ENCODE measurements around the gene SMNDC1.

DNA sequence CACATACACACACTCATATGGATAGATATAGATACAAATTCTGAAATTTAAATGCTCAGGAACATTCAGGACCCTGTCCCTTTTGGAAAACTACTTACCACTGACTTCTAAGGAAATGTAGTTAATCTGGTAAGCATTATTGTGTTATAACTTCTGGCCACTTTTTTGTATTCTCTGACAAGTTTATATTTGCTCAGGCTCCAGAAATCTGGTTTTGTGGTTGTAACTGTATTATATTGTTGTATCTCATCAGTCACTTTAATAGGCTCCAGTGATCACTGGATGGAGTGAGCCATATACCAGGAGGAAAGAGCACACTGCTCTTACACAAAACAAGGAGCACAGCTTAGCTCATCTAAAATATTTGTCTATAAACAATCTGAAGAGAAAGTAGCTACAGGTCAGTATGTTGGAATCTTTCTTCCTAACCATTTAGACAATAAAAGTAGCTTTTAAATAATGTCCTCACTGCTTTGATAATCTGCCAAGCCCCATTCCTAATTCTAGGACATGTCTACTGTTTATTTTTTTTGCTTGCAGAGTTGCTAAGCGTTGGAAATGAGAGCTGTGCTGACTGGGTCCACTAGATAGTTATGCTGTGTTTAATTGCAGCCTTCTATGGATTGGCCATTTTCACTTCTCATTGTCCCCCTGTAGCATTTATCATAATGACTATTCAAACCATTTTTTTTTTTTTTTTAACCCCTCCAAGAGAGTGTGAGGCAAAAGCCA is 43.8 kb downstream of the SMNDC1 start:
- TF ChIP-seq EZH2 (IDR thresholded peaks at IDR 0.05; ENCODE audit: borderline replicate concordance, control insufficient read depth, low read depth, low read length), result no peak
- no peak for TF ChIP-seq EGR1 (IDR thresholded peaks at IDR 0.05; ENCODE audit: borderline replicate concordance in 1 of 2, low read depth in 2 of 2, low read length in 2 of 2)
- no peak for TF ChIP-seq GABPA (IDR thresholded peaks at IDR 0.05; ENCODE audit: low read depth)
- TF ChIP-seq EED (IDR thresholded peaks at IDR 0.05; ENCODE audit: low read depth), result no peak
- TF ChIP-seq, protein P1, sequence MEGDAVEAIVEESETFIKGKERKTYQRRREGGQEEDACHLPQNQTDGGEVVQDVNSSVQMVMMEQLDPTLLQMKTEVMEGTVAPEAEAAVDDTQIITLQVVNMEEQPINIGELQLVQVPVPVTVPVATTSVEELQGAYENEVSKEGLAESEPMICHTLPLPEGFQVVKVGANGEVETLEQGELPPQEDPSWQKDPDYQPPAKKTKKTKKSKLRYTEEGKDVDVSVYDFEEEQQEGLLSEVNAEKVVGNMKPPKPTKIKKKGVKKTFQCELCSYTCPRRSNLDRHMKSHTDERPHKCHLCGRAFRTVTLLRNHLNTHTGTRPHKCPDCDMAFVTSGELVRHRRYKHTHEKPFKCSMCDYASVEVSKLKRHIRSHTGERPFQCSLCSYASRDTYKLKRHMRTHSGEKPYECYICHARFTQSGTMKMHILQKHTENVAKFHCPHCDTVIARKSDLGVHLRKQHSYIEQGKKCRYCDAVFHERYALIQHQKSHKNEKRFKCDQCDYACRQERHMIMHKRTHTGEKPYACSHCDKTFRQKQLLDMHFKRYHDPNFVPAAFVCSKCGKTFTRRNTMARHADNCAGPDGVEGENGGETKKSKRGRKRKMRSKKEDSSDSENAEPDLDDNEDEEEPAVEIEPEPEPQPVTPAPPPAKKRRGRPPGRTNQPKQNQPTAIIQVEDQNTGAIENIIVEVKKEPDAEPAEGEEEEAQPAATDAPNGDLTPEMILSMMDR (IDR thresholded peaks at IDR 0.05 in 2 of 3, conservative IDR thresholded peaks at IDR 0.05 in 1 of 3; ENCODE audit: control insufficient read depth in 2 of 3, extremely low read depth in 1 of 3, insufficient read depth in 1 of 3, low read depth in 3 of 3, low read length in 3 of 3), result no peak
- TF ChIP-seq POLR2A (IDR thresholded peaks at IDR 0.05; ENCODE audit: low read depth, low read length), result no peak
- TF ChIP-seq RAD51 (IDR thresholded peaks at IDR 0.05), result no peak
- no peak for TF ChIP-seq CHD2 (IDR thresholded peaks at IDR 0.05; ENCODE audit: borderline replicate concordance, low read depth, low read length)
- TF ChIP-seq RELA (IDR thresholded peaks at IDR 0.05; ENCODE audit: borderline replicate concordance, partially characterized antibody), result no peak
- TF ChIP-seq, protein P2, sequence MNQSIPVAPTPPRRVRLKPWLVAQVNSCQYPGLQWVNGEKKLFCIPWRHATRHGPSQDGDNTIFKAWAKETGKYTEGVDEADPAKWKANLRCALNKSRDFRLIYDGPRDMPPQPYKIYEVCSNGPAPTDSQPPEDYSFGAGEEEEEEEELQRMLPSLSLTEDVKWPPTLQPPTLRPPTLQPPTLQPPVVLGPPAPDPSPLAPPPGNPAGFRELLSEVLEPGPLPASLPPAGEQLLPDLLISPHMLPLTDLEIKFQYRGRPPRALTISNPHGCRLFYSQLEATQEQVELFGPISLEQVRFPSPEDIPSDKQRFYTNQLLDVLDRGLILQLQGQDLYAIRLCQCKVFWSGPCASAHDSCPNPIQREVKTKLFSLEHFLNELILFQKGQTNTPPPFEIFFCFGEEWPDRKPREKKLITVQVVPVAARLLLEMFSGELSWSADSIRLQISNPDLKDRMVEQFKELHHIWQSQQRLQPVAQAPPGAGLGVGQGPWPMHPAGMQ (IDR thresholded peaks at IDR 0.05; ENCODE audit: borderline replicate concordance), result no peak
- no peak for TF ChIP-seq HDAC6 (IDR thresholded peaks at IDR 0.05; ENCODE audit: unreplicated experiment)
